GM12872 (cell line): ENCODE results near the gene EEPD1.

Source experiments
- CTCF ChIP-seq: IDR thresholded peaks from 3 replicates; pipeline ENCODE4 v1.5.1; 2011; ENCODE audit warnings: low read depth, mild to moderate bottlenecking, low read length, moderate library complexity; ENCODE audit not compliant: insufficient read depth

EEPD1 gene

GRCh38 chr7:36148422-36149065 is 4.5 kb upstream of the EEPD1 start:
- no peak for TF ChIP-seq CTCF

- no peak for TF ChIP-seq CTCF
Measured at GRCh38 chr7:36149694-36150452, 3.2 kb upstream of the EEPD1 start.

GRCh38 chr7:36151921-36152755 is 916 bp upstream of the EEPD1 start:
- TF ChIP-seq CTCF, result no peak

GRCh38 chr7:36153571-36154097 is 580 bp downstream of the EEPD1 start:
- no peak for TF ChIP-seq CTCF

GRCh38 chr7:36154255-36155212 is 1.5 kb downstream of the EEPD1 start:
- TF ChIP-seq CTCF, result no peak

GRCh38 chr7:36155811-36156361 is 2.8 kb downstream of the EEPD1 start:
- TF ChIP-seq CTCF, result no peak
